Dermis microvascular lymphatic vessel endothelial cell (primary cell): ENCODE results near the gene SLC7A10. TPM values are rescaled to one million over a fixed set of nuclear protein-coding genes. Genes with fewer than 3 reads are reported as not detected.
"Not testable (repeated sequence)": the region's sequence is repeated elsewhere in the genome, so short reads cannot be mapped to it uniquely, and the experiment has no call there.

Experiments used
- DNase-seq, 2 donors: peaks; one replicate each; pipeline versions ENCODE4 v3.0.0 to v3.0.0-alpha.2; 2010; ENCODE audit warnings: low read depth in 2 of 2
- total RNA-seq: library from RNA; depleted of rRNA; stranded (reverse); fragments of >200 nt; gene quantifications from 2 replicates; pipeline ENCODE4 v1.2.1, GENCODE V29; 2014

SLC7A10 gene
- total RNA-seq, 1 donor from 2014 or later: not detected

DNA sequence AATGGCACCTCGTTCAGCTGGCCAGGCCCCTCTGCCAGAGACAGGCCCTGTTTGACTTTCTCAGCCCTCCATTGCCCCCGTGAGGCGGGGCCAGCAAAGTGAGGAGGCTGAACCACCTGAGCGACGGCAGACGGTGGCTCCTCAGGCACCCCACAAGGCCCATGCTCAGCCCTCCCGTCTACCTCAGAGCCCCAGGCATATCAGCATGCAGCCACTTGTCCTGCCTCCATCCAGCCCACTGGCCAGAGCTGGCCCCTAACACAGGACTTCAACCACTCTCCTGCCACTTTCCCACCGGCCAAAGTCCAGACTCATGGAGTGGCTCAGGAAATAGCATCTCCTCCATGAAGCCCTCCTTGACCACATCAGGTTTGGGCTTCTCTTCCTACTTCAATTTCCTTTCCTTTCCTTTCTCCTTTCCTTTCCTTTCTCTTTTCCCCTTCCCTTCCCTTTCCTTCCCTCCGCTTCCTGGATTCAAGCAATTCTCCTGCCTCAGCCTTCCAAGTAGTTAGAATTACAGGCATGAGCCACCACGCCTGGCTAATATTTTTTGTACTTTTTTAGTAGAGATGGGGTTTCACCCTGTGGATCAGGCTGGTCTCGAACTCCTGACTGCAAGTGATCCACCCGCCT, 9.3 kb downstream of the SLC7A10 start:
- no peak for DNase-seq

DNA sequence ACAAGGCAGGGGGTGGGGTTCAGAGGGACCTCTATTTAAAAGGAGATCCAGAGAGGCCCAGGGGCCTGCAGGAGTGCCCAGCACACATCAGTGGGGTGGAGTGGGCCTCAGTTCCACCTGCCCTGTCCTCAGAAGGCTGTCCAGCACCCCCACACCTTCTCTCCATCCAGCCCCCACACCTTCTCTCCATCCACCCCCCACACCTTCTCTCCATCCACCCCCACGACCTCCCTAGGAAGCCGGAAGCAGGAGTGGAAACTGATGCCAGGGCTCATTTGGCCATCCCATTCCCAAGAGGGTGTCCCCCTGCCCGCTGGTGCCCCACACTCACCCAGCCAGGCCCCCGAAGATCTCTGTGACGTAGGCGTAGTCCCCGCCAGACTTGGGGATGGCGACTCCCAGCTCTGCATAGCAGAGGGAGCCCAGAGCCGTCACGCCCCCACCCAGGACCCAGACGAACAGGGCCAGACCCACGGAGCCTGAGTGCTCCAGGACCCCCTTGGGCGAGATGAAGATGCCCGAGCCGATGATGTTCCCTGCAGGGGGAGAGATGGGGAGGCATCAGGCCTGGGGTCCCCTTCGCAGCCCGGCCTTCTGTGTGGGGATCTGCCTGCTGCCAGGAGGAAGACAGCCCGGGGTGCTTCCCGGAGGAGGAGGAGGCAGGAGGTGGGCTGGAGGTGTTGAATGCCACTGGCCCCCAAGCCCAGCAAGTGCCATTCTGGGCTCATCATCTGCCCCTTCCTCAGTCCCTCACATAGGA, 10.0 kb downstream of the SLC7A10 start:
- no peak for DNase-seq

DNA sequence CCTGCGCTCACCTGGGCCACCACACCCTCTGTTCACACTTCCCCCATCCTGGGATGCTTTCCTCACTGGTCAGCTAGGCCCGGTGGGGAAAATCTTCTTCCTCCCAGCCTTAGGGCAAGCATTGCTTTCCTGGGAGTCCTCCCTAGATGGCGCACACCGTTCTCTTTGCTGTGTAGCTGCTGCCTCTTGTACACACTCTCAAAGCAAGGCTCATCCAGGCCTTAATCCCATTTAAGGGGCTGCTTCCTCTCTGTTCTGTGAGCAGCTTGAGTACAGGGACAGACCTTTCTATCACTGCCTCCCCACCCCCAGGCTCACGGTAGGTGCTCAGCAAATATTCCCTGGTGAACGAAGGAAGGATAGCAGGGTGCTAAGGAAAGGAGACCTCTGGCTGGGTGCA, 11.1 kb downstream of the SLC7A10 start:
- no peak for DNase-seq

DNA sequence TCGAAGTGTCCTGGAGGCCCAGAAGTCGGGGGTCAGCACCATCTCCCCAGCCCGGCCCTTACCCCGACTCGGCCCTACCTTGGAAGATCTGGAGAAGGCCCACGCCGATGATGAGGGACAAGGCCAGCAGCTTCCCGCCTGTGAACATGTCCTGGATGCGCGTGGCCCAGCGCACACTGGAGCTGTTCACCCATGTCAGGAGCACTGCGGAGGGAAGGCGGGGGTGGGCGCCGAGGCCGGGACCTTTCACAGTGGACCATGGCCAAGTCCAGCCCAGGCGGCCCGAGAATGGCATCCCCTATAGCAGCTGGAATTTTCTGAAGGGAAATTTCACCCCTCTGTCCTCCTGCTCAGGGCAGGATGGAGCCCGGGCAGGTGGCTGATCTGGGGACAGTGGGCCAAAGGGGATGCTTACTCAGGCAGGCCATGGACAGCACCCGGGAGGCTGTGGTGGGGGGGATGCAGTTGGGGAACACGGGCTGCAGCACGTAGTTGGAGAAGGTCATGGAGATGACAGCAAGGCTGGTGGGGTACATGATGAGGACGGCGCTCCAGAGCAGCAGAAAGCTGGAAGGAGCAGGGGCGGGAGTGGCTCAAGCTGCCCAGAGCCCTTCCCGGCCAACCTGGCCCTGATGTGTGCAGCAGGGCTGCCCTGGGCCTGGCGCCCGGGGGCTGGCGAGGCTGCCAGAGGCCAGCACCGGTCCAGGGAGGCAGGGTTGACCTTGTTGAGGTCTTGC, 13.0 kb downstream of the SLC7A10 start:
- no peak for DNase-seq

DNA sequence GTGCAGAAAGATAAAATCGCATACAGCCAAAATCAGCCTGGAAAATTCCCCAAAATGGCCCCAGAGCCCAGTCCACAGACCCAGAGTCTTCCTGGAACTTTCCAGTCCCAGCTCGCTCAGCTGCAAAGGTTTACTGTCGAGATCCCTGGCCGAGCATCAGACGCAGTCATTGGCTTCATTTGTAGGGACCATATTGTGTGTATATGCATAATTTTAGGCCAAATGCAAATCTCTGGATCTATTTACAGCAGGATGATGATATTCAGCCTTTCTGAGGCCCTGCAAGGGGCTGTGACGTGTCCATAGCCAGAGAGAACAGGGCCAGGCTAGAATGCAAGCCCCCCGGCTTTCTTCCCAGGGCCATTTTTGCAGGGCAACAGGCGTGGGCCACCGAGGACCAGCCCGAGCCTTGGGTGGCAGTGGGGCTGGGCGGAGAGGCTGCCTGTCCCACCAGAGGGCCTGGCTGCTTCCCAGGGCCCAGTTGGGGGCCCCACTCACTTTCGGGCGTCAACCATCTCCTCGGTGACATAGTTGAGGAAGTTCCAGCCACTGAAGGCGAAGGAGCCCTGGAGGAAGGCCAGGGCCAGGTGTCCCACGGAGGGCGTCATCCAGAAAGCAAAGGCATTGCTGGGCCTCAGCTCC, 13.7 kb downstream of the SLC7A10 start:
- no peak for DNase-seq

DNA sequence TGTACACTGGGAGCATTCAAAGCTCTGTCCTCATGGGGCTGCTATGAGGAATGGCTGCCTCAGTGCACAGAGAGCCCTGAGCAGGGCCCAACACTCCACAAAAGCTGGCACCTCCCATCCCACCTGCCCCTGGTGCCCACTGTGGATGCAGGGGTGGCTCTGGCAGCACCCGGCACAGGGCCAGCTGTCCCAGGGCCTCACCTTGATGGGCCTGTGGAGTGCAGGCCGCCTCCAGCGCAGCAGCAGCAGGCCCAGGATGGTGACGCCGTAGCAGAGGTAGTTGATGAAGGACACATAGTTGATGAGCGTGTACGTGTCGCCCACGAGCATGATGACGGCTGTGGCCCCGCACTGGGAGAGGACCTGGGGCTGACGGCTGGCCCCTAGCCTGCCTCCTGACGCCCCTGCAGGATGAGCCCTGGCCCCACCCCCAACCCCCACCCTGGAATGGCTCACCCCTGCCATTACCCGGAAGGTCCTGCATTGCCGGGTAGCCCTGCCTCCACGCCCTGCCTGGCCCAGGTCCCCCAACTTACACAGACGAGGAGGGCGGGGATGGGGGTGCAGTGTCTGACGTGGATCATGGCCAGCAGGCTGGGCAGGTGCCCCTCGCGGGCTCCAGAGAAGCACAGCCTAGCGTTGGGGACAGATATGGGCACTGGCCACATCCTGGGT, 15.2 kb downstream of the SLC7A10 start:
- DNase-seq: no peak

DNA sequence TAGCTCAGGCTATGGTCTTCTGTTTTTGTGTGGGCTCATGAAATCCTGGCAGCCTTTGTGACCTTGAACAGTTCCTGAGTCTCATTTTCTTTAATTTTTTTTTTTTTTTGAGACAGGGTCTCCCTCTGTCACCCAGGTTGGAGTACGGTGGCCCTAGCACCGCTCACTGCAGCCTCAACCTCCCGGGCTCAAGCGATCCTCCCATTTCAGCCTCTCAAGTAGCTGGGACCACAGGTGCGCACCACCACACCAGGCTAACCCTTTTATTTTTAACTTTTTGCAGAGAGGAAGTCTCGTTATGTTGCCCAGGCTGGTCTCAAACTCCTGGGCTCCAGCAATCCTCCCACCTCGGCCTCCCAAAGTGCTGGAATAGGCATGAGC, 15.8 kb downstream of the SLC7A10 start:
- DNase-seq: not testable (repeated sequence)

DNA sequence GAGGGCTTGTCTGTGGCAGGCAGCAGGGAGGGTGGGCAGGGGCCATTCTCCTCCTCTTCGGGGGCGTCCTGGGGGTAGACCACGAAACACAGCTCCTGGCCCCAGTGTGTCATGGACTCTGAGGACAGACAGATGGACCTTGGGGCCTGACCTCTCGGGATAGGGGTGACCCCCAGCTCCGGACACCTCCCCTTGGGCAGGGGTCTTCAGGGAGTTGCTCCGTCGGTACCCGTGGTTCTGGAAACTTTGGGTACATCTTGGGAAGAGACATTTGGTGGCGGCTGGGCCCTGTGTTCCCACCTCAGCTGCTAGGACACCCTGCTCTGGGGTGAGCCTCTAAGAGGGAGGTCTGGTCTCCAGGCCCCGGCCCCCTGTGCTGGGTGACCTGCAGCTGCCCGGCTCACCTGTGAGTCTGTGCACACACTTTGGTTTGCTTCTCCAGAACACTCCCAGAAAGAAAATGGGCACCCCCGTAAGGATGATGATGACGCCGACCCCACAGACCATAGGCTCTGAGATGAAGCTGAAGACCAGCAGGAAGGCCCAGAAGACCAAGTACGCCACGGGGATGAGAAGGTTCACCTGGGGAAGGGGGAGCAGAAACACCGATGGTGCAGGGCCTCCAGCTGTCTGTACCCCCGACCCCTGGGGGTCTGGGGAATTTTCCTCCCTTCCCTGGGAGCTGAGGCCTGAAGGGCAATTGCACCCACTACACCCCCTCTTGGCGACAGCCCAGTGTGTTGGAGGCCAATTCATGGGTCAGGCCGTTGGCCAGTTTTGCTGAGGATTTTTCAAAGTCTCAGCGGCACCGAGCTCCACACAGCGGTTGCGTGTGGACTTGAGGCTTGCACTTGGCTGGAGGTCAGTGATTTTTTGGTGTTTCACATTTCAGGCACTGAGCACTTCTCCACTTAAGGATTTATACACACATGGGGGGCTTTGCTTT, 16.5 kb downstream of the SLC7A10 start:
- DNase-seq: no peak

DNA sequence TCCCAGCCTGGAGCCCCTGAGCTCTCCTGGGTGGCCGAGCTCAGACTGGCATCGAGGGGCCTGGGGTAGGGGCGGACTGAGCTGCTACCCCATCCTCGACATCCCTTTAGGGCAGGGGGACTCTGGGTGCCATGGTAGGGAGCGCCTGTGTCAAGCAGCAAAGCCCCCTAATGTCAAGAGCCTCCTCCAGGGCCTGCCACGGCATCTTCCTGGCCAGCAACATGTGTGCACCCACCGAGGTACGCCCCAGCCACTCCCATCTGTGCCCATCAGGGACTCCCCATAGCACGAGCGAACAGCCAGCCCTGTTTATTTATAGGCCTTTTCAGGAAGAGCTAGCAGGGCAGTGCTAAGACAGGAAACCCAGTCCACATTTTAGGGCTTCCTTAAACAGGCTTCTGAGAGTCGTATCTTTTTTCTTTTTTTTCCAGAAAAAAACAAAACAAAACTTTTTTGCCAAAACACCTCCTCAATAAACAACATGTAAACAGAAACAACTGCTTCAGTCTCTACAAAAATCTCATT, 17.2 kb downstream of the SLC7A10 start:
- no peak for DNase-seq

DNA sequence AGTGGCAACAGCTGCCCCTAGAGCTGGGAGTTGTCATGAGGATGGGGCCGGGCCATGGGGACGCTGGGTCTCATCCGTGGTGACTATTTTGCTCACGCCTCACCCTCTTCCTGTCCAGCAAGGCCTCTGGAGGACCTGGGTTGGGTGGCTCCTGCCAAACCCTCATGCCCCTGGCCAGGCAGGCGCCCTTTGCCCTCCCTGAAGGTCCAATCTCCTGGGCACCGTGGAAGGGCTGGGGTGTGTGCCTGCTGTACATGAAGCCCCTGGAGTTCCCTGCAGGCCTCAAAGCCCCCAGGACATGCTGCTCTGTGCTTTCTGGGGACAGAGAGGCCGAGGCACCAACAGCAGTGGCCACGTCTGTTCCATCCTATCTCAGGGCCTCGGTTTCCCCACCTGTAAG, 17.7 kb downstream of the SLC7A10 start:
- no peak for DNase-seq

DNA sequence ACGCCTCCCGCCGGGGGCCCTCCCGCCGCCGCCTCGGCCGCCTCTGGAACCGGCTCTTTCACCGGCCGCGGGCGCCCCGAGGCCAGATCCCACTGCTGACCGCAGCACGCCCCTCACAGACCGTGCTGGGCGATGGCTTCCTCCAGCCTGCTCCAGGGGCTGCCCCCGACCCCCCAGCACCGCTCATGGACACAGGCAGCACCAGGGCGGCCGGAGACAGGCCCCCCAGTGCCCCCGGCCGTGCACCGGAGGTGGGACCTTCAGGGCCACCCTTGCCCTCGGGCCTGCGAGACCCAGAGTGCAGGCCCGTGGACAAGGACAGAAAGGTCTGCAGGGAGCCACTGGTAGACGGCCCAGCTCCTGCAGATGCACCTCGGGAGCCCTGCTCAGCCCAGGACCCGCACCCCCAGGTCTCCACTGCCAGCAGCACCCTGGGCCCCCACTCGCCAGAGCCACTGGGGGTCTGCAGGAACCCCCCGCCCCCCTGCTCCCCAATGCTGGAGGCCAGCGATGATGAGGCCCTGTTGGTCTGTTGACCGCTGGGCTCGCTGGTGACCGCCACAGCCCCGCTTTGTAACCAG, 18.5 kb downstream of the SLC7A10 start:
- DNase-seq: no peak

DNA sequence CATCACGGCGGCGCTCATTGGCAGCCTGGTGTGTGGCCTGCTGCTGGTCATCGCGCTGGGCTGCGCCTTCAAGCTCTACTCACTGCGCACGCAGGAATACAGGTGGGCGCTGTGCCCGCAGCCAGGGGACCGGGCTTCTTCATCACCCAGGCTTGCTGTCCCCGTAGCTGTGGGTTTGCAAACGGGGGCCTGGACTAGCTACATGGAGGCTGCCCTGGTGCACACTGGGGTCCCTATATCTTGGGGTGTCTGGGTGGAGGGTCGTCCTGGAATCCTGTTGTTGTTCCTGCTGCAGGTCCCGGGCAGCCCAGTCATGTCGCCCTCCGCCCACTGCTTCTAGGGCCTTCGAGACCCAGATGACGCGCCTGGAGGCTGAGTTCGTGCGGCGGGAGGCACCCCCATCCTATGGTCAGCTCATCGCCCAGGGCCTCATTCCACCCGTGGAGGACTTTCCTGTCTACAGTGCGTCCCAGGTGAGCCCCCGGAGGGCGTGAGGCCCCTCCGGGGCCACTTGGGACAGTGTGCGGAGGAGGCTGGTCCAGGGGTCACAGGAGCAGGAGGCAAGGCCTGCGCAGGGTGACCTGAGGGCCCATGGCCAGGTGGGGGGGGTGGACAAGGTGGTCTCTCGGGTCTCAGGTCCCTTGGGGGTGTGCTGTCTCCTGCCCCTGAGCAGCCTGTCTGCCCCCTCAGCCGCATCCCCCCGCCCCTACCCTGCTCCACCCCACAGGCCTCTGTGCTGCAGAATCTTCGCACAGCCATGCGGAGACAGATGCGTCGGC, 19.2 kb downstream of the SLC7A10 start:
- no peak for DNase-seq

DNA sequence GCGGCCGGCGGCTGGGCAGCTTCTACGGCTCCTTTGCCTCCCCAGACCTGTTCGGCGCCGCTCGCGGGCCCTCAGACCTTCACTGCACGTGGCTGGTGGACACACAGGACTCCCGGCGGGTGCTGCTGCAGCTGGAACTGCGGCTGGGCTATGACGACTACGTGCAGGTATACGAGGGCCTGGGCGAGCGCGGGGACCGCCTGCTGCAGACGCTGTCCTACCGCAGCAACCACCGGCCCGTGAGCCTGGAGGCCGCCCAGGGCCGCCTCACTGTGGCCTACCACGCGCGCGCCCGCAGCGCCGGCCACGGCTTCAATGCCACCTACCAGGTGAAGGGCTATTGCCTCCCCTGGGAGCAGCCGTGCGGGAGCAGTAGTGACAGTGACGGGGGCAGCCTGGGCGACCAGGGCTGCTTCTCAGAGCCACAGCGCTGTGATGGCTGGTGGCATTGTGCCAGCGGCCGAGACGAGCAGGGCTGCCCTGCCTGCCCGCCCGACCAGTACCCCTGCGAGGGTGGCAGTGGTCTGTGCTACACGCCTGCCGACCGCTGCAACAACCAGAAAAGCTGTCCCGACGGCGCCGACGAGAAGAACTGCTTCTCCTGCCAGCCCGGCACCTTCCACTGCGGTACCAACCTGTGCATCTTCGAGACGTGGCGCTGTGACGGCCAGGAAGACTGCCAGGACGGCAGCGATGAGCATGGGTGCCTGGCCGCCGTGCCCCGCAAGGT, 20.0 kb downstream of the SLC7A10 start:
- no peak for DNase-seq

DNA sequence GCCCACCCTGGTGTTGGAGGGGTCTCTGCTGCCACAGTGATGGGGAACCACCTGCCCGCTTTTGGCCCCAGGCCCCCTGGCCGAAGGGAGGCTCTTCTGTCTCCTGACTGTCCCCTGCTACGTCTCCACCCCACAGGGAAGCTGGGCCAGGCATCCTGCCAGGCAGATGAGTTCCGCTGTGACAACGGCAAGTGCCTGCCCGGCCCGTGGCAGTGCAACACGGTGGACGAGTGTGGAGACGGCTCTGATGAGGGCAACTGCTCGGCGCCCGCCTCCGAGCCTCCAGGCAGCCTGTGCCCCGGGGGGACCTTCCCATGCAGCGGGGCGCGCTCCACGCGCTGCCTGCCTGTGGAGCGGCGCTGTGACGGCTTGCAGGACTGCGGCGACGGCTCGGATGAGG, 20.5 kb downstream of the SLC7A10 start:
- no peak for DNase-seq

DNA sequence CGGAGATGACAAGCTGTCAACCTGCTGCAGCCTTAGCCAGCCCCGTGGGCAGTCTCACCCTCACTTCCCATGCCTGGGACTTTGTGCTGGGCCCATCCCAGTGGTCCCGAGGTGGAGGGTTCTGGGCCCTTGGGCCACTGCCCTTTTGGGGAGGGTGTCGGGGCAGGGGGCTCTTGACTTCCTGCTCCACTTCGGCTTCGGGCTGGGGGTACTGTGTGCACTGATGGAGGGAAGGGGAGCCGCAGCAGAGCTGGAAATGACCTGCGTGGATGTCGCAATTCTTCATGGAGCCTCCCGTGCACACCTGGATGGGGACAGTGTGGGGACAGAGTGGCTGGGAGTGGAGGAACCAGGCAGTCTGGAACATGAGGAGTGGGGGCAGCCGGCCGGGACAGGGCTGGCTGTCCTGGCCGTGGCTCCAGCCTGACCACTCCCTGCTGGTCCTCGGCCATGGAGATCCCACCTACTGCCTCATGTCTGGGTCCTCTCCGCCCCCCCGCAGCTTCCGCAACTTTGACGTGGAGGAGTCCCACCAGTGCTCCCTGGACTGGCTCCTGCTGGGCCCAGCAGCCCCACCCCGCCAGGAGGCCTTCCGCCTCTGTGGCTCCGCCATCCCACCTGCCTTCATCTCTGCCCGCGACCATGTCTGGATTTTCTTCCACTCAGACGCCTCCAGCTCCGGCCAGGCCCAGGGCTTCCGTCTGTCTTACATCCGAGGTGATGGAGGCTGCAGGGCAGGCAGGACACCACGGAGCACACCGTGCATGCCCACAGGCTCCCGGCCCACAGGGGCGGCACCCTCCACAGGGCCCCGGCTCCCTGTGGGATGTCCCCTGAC, 21.3 kb downstream of the SLC7A10 start:
- DNase-seq: no peak

DNA sequence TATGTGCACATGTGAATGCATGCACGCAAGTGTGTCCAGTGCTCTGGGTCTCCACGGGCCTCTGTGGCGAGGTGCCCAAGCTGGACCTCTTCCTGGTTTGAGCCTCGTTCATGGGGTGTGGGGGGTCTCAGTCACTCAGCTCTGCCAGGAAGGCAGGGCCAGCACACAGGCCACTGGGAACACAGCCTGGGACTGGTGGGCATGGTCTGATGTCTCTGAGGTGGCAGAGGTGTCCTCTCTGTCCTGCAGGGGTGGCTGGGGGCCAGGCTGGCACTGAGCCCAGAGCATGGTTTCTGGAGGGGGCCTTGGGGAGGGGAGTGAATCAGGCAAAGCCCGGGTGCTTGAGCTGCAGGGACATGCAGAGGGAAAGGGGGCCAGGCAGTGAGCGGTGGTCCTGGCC, 22.1 kb downstream of the SLC7A10 start:
- DNase-seq: no peak
